Left forelimb (tissue), 1 donor: ENCODE data around the gene CD44.

Experiments
- DNase-seq: peaks from one replicate; pipeline ENCODE4 v3.0.0-alpha.2; 2018; ENCODE audit warnings: low spot score

CD44 gene

GRCh38 chr11:35139722-35140282 is 831 bp downstream of the CD44 start:
- DNase-seq: peak; percentile 76

GRCh38 chr11:35141071-35141470 is 2.1 kb downstream of the CD44 start:
- DNase-seq: no peak

GRCh38 chr11:35141571-35141971 is 2.6 kb downstream of the CD44 start:
- no peak for DNase-seq

- DNase-seq: no peak
These were observed 3.6 kb downstream of the CD44 start for GRCh38 chr11:35142481-35143075.

- DNase-seq: no peak
These were observed 4.5 kb downstream of the CD44 start for GRCh38 chr11:35143297-35144135.

GRCh38 chr11:35144136-35144741 is 5.3 kb downstream of the CD44 start:
- DNase-seq: no peak

- no peak for DNase-seq
These were observed 5.8 kb downstream of the CD44 start for GRCh38 chr11:35144806-35145205.

GRCh38 chr11:35145271-35145670 is 6.3 kb downstream of the CD44 start:
- DNase-seq: no peak

- no peak for DNase-seq
These were observed 7.1 kb downstream of the CD44 start for GRCh38 chr11:35146074-35146521.

GRCh38 chr11:35146711-35147110 is 7.7 kb downstream of the CD44 start:
- DNase-seq: no peak

GRCh38 chr11:35147235-35147634 is 8.3 kb downstream of the CD44 start:
- DNase-seq: no peak

- DNase-seq: no peak
These were observed 9.3 kb downstream of the CD44 start for GRCh38 chr11:35148163-35148837.

GRCh38 chr11:35150454-35150853 is 11.5 kb downstream of the CD44 start:
- DNase-seq: no peak

GRCh38 chr11:35151241-35151640 is 12.3 kb downstream of the CD44 start:
- DNase-seq: no peak

- DNase-seq: no peak
These were observed 12.8 kb downstream of the CD44 start for GRCh38 chr11:35151683-35152280.

- no peak for DNase-seq
These were observed 13.6 kb downstream of the CD44 start for GRCh38 chr11:35152575-35152974.

- no peak for DNase-seq
These were observed 14.3 kb downstream of the CD44 start for GRCh38 chr11:35153280-35153679.

- DNase-seq: no peak
These were observed 16.0 kb downstream of the CD44 start for GRCh38 chr11:35154952-35155351.

GRCh38 chr11:35155677-35156076 is 16.7 kb downstream of the CD44 start:
- no peak for DNase-seq

- DNase-seq: no peak
These were observed 19.1 kb downstream of the CD44 start for GRCh38 chr11:35157814-35158700.
